HEK293 (cell line): ENCODE data around the gene NRSN2.

Experiments
- CTCF ChIA-PET: fragments of 350-600 bp; formaldehyde crosslinking; extraction: SDS; loops from one replicate; lab custom pipeline; 2021; ENCODE audit warnings: antibody characterized with exemption; lab: Yijun Ruan, JAX
- POLR2A ChIA-PET: fragments of 300-600 bp; formaldehyde crosslinking; extraction: SDS; loops from one replicate; lab custom pipeline; 2020; ENCODE audit warnings: antibody characterized with exemption, inconsistent platforms; lab: Yijun Ruan, JAX
- H3K27ac ChIP-seq: fragments of 200-500 bp; sonication (Bioruptor generic); 2 replicates; pipeline ENCODE4 v1.5.1; 2014; ENCODE audit warnings: low read depth, low read length, control low read depth, inconsistent platforms; ENCODE audit errors: extremely low read depth
- H3K36me3 ChIP-seq, 2 experiments: fragments of 200-500 bp in 1 of 2; sonication (Bioruptor generic) in 1 of 2; 1 replicate in 1 of 2; 2 replicates in 1 of 2; pipeline ENCODE4 v1.5.1; 2014 to 2017; ENCODE audit warnings: inconsistent platforms in 2 of 2, low read length in 2 of 2; ENCODE audit not compliant: control insufficient read depth in 2 of 2, insufficient read depth in 1 of 2
- H3K4me1 ChIP-seq: fragments of 200-500 bp; sonication (Bioruptor generic); 2 replicates; pipeline ENCODE4 v1.5.1; 2014; ENCODE audit warnings: mild to moderate bottlenecking, low read length, inconsistent platforms; ENCODE audit not compliant: control insufficient read depth, insufficient read depth
- H3K4me3 ChIP-seq: 2 replicates; pipeline ENCODE4 v1.5.1; 2011; ENCODE audit warnings: low read depth, mild to moderate bottlenecking, control low read depth, low read length, moderate library complexity
- H3K9me3 ChIP-seq: fragments of 200-500 bp; sonication (Bioruptor generic); 2 replicates; pipeline ENCODE4 v1.5.1; 2014; ENCODE audit warnings: low read depth, low read length, inconsistent platforms; ENCODE audit not compliant: control insufficient read depth, insufficient read depth
- BCL11B ChIP-seq: fragments of 450-650 bp; formaldehyde crosslinking; IDR thresholded peaks from 2 replicates; pipeline ENCODE4 v1.5.1; 2016; ENCODE audit warnings: low read depth, missing biosample characterization, missing genetic modification characterization
- FEZF1 ChIP-seq: fragments of 450-650 bp; formaldehyde crosslinking; IDR thresholded peaks from 2 replicates; pipeline ENCODE4 v1.5.1; 2016; ENCODE audit warnings: missing biosample characterization, missing genetic modification characterization
- GFI1B ChIP-seq: fragments of 450-650 bp; formaldehyde crosslinking; IDR thresholded peaks from 2 replicates; pipeline ENCODE4 v1.5.1; 2016; ENCODE audit warnings: missing biosample characterization, missing genetic modification characterization
- HIC1 ChIP-seq: fragments of 450-650 bp; formaldehyde crosslinking; IDR thresholded peaks from 2 replicates; pipeline ENCODE4 v1.5.1; 2016; ENCODE audit warnings: missing biosample characterization, missing genetic modification characterization
- HOXC10 ChIP-seq: sonication (generic); formaldehyde crosslinking; IDR thresholded peaks from 2 replicates; pipeline ENCODE4 v1.8.1; 2023; ENCODE audit warnings: mild to moderate bottlenecking, missing genetic modification reagents
- KLF16 ChIP-seq: fragments of 450-650 bp; formaldehyde crosslinking; IDR thresholded peaks from 2 replicates; pipeline ENCODE4 v1.5.1; 2017; ENCODE audit warnings: missing biosample characterization, missing genetic modification characterization
- KLF8 ChIP-seq: fragments of 450-650 bp; formaldehyde crosslinking; IDR thresholded peaks from 2 replicates; pipeline ENCODE4 v1.5.1; 2016; ENCODE audit warnings: missing biosample characterization, missing genetic modification characterization
- KLF9 ChIP-seq: fragments of 450-650 bp; formaldehyde crosslinking; IDR thresholded peaks from 2 replicates; pipeline ENCODE4 v1.5.1; 2016; ENCODE audit warnings: missing biosample characterization, missing genetic modification characterization, low read depth
- SP7 ChIP-seq: fragments of 450-650 bp; formaldehyde crosslinking; IDR thresholded peaks from 2 replicates; pipeline ENCODE4 v1.5.1; 2016; ENCODE audit warnings: missing biosample characterization, missing genetic modification characterization
- ZBTB21 ChIP-seq: fragments of 450-650 bp; formaldehyde crosslinking; IDR thresholded peaks from 2 replicates; pipeline ENCODE4 v1.5.1; 2017; ENCODE audit warnings: missing biosample characterization, missing genetic modification characterization
- ZBTB7A ChIP-seq: fragments of 450-650 bp; formaldehyde crosslinking; IDR thresholded peaks from 2 replicates; pipeline ENCODE4 v1.5.1; 2016; ENCODE audit warnings: low read depth, missing biosample characterization, missing genetic modification characterization
- ZNF155 ChIP-seq: fragments of 450-650 bp; formaldehyde crosslinking; IDR thresholded peaks from 2 replicates; pipeline ENCODE4 v1.5.1; 2016; ENCODE audit warnings: missing biosample characterization, missing genetic modification characterization
- ZNF157 ChIP-seq: fragments of 450-650 bp; formaldehyde crosslinking; IDR thresholded peaks from 2 replicates; pipeline ENCODE4 v1.5.1; 2016; ENCODE audit warnings: missing biosample characterization, missing genetic modification characterization
- ZNF211 ChIP-seq: fragments of 450-650 bp; formaldehyde crosslinking; IDR thresholded peaks from 2 replicates; pipeline ENCODE4 v1.5.1; 2016; ENCODE audit warnings: low read depth, missing biosample characterization, missing genetic modification characterization
- ZNF23 ChIP-seq: fragments of 450-650 bp; formaldehyde crosslinking; IDR thresholded peaks from 2 replicates; pipeline ENCODE4 v1.5.1; 2016; ENCODE audit warnings: missing biosample characterization, missing genetic modification characterization, borderline replicate concordance
- ZNF26 ChIP-seq: fragments of 450-650 bp; formaldehyde crosslinking; IDR thresholded peaks from 2 replicates; pipeline ENCODE4 v1.5.1; 2016; ENCODE audit warnings: missing biosample characterization, missing genetic modification characterization
- ZNF37A ChIP-seq: fragments of 450-650 bp; IDR thresholded peaks from 2 replicates; pipeline ENCODE4 v1.5.1; 2018; ENCODE audit warnings: missing biosample characterization, missing genetic modification characterization
- ZNF391 ChIP-seq: fragments of 450-650 bp; formaldehyde crosslinking; IDR thresholded peaks from 2 replicates; pipeline ENCODE4 v1.5.1; 2016; ENCODE audit warnings: low read depth, missing biosample characterization, missing genetic modification characterization, borderline replicate concordance
- ZNF394 ChIP-seq: fragments of 450-650 bp; formaldehyde crosslinking; IDR thresholded peaks from 2 replicates; pipeline ENCODE4 v1.5.1; 2016; ENCODE audit warnings: missing biosample characterization, missing genetic modification characterization, mild to moderate bottlenecking, moderate library complexity, borderline replicate concordance
- ZNF449 ChIP-seq: fragments of 450-650 bp; formaldehyde crosslinking; IDR thresholded peaks from 2 replicates; pipeline ENCODE4 v1.5.1; 2017; ENCODE audit warnings: missing biosample characterization, mild to moderate bottlenecking, missing genetic modification characterization, moderate library complexity
- ZNF510 ChIP-seq: fragments of 450-650 bp; formaldehyde crosslinking; IDR thresholded peaks from 2 replicates; pipeline ENCODE4 v1.5.1; 2018; ENCODE audit warnings: mild to moderate bottlenecking, missing genetic modification characterization, missing biosample characterization; ENCODE audit not compliant: insufficient replicate concordance
- ZNF529 ChIP-seq: fragments of 450-650 bp; formaldehyde crosslinking; IDR thresholded peaks from 2 replicates; pipeline ENCODE4 v1.5.1; 2017; ENCODE audit warnings: missing genetic modification characterization, missing biosample characterization; ENCODE audit not compliant: insufficient replicate concordance
- ZNF548 ChIP-seq: fragments of 450-650 bp; formaldehyde crosslinking; IDR thresholded peaks from 2 replicates; pipeline ENCODE4 v1.5.1; 2016; ENCODE audit warnings: missing biosample characterization, missing genetic modification characterization
- ZNF561 ChIP-seq: fragments of 450-650 bp; IDR thresholded peaks from 2 replicates; pipeline ENCODE4 v1.5.1; 2018; ENCODE audit warnings: missing biosample characterization, missing genetic modification characterization, borderline replicate concordance
- ZNF658 ChIP-seq: fragments of 450-650 bp; formaldehyde crosslinking; IDR thresholded peaks from 2 replicates; pipeline ENCODE4; 2016; ENCODE audit warnings: missing biosample characterization, missing genetic modification characterization
- ZNF670 ChIP-seq: fragments of 450-650 bp; formaldehyde crosslinking; IDR thresholded peaks from 2 replicates; pipeline ENCODE4 v1.5.1; 2016; ENCODE audit warnings: missing biosample characterization, missing genetic modification characterization, low read depth
- ZNF701 ChIP-seq: fragments of 450-650 bp; formaldehyde crosslinking; IDR thresholded peaks from 2 replicates; pipeline ENCODE4 v1.5.1; 2016; ENCODE audit warnings: missing biosample characterization, missing genetic modification characterization
- ZSCAN16 ChIP-seq: fragments of 450-650 bp; formaldehyde crosslinking; IDR thresholded peaks from 2 replicates; pipeline ENCODE4 v1.5.1; 2016; ENCODE audit warnings: missing biosample characterization, missing genetic modification characterization

Gene NRSN2

GRCh38 chr20:366041-366718 is 19.3 kb downstream of the NRSN2 start:
- POLR2A ChIA-PET: interaction anchor here (0.6 to 1.2 kb wide), 2 partner anchors 14 to 20 kb away, joined by 5 to 6 read pairs; no protein-coding TSS in a partner anchor
- no peaks in the 10 kb centered on the region for H3K9me3 ChIP-seq
- no peaks in the 10 kb centered on the region for H3K36me3 ChIP-seq
- TF ChIP-seq ZNF548 (tag by site-specific recombination): no peak
- TF ChIP-seq GFI1B (tag by site-specific recombination): no peak
- TF ChIP-seq ZNF155 (tag by site-specific recombination): no peak
- no peak for TF ChIP-seq ZBTB7A (tag by site-specific recombination)
- no peak for TF ChIP-seq ZNF37A (tag by site-specific recombination)
- TF ChIP-seq ZNF529: no peak
- no peak for TF ChIP-seq ZNF157
- no peak for TF ChIP-seq KLF9
- TF ChIP-seq ZNF394: no peak
- no peak for TF ChIP-seq HIC1 (tag by site-specific recombination)
- TF ChIP-seq KLF8 (tag by site-specific recombination): no peak
- no peak for TF ChIP-seq SP7 (tag by site-specific recombination)
- TF ChIP-seq ZNF449: no peak
- TF ChIP-seq ZNF658 (tag by site-specific recombination): no peak
- no peak for TF ChIP-seq ZNF23 (tag by site-specific recombination)
- TF ChIP-seq HOXC10 (CRISPR knock-in tag): no peak
- TF ChIP-seq BCL11B (tag by site-specific recombination): no peak
- TF ChIP-seq, all 188 proteins: peak for 0
- Histone ChIP-seq H3K4me1 (no peaks in the 10 kb centered on the region; the same call in 1 of the 2 replicates), H3K4me3 (no peak overlapping the region), H3K27ac (no peak overlapping the region)
- CTCF ChIA-PET: interaction anchor here (0.6 to 2.9 kb wide), 6 partner anchors 11 to 112 kb away, joined by 3 to 13 read pairs (median 3); no protein-coding TSS in a partner anchor

GRCh38 chr20:366719-367485 is 20.0 kb downstream of the NRSN2 start:
- Histone ChIP-seq H3K4me1 (no peaks in the 10 kb centered on the region; the same call in 1 of the 2 replicates), H3K27ac (no peak overlapping the region), H3K9me3 (no peaks in the 10 kb centered on the region), H3K4me3 (no peak overlapping the region), H3K36me3 (no peaks in the 10 kb centered on the region)
- POLR2A ChIA-PET: interaction anchor here (1.2 kb wide), 1 partner anchor 13 kb away, joined by 6 read pairs; no protein-coding TSS in a partner anchor
- CTCF ChIA-PET: interaction anchor here (0.6 to 2.9 kb wide), 7 partner anchors 11 to 111 kb away, joined by 3 to 13 read pairs (median 3); no protein-coding TSS in a partner anchor
- no peak for TF ChIP-seq KLF16
- TF ChIP-seq ZSCAN16 (tag by site-specific recombination): no peak
- no peak for TF ChIP-seq ZNF701 (tag by site-specific recombination)
- TF ChIP-seq FEZF1 (tag by site-specific recombination): no peak
- no peak for TF ChIP-seq ZBTB21
- TF ChIP-seq ZNF391 (tag by site-specific recombination): no peak
- TF ChIP-seq ZNF26: no peak
- no peak for TF ChIP-seq ZNF670 (tag by site-specific recombination)
- TF ChIP-seq ZNF211 (tag by site-specific recombination): no peak
- TF ChIP-seq ZNF561 (tag by site-specific recombination): no peak
- no peak for TF ChIP-seq ZNF510 (tag by site-specific recombination)
